H1 (cell line): ENCODE measurements around the gene TASOR2. TPM values are rescaled to one million over a fixed set of nuclear protein-coding genes. Genes with fewer than 3 reads are reported as not detected.
A peak's percentile ranks its signal among the peaks of the same experiment; 100 is the strongest.

ENCODE experiments used
- CTCF ChIA-PET: fragments of 300-600 bp; sonication (Branson Sonifier 250); formaldehyde crosslinking; loops from one replicate; lab custom pipeline; 2021; ENCODE audit not compliant: partially characterized antibody; lab: Charles Lee
- POLR2A ChIA-PET: fragments of 300-600 bp; sonication (Branson Sonifier 250); formaldehyde crosslinking; loops from one replicate; lab custom pipeline; 2021; ENCODE audit warnings: inconsistent platforms; ENCODE audit not compliant: partially characterized antibody; lab: Charles Lee
- DNase-seq, 2 experiments: peaks; one replicate each; pipeline versions ENCODE4 v3.0.0 to v3.0.0-alpha.2; 2010 to 2022; ENCODE audit warnings: low spot score in 2 of 2, low read depth in 1 of 2, mixed read lengths in 1 of 2
- FAIRE-seq: peaks from 2 replicates; lab custom pipeline; 2011; peaks lifted over from hg19 to GRCh38; lab: Jason Lieb, UNC
- H2AFZ ChIP-seq: 2 replicates; pipeline ENCODE4 v1.8.1; 2012; ENCODE audit warnings: low read length, inconsistent platforms
- H2AK5ac ChIP-seq: 2 replicates; pipeline ENCODE4 v1.6.1; 2013; ENCODE audit warnings: low read depth, low read length
- H2BK120ac ChIP-seq: replicated peaks from 2 replicates; pipeline ENCODE3; 2013; ENCODE audit warnings: low read depth, low read length, inconsistent platforms
- H2BK12ac ChIP-seq: 2 replicates; pipeline ENCODE4 v1.6.1; 2013; ENCODE audit warnings: low read depth, low read length
- H2BK15ac ChIP-seq: 2 replicates; pipeline ENCODE4 v1.6.1; 2013; ENCODE audit warnings: low read length
- H2BK20ac ChIP-seq: 2 replicates; pipeline ENCODE4 v1.6.1; 2013; ENCODE audit warnings: low read length
- H2BK5ac ChIP-seq: 2 replicates; pipeline ENCODE4 v1.6.1; 2013; ENCODE audit warnings: low read depth, low read length
- H3K14ac ChIP-seq: 2 replicates; pipeline ENCODE4 v1.6.1; 2013; ENCODE audit warnings: inconsistent platforms; ENCODE audit not compliant: insufficient read length
- H3K18ac ChIP-seq: 2 replicates; pipeline ENCODE4 v1.6.1; 2013; ENCODE audit warnings: low read length; ENCODE audit errors: extremely low read depth
- H3K23ac ChIP-seq: 2 replicates; pipeline ENCODE4 v1.6.1; 2013; ENCODE audit warnings: inconsistent platforms; ENCODE audit not compliant: insufficient read length
- H3K23me2 ChIP-seq: 2 replicates; pipeline ENCODE4 v1.6.1; 2013; ENCODE audit warnings: low read depth, low read length
- H3K27ac ChIP-seq: 2 replicates; pipeline ENCODE4 v1.6.1; 2011; ENCODE audit warnings: low read depth, low read length, inconsistent platforms
- H3K27me3 ChIP-seq, 4 experiments: replicated peaks in 1 of 4; 1 replicate in 1 of 4; 2 replicates in 3 of 4; pipeline versions ENCODE4 v1.6.1 to v1.8.1; 2011 to 2013; ENCODE audit warnings: low read length in 3 of 4, mild to moderate bottlenecking in 3 of 4, inconsistent platforms in 2 of 4, mixed read lengths in 2 of 4, moderate library complexity in 1 of 4; ENCODE audit not compliant: control insufficient read depth in 3 of 4, insufficient read depth in 3 of 4; ENCODE audit errors: extremely low read depth in 1 of 4
- H3K36me3 ChIP-seq, 4 experiments: 2 replicates each; pipeline versions ENCODE4 v1.6.1 to v1.8.1; 2011 to 2013; ENCODE audit warnings: mild to moderate bottlenecking in 4 of 4, low read length in 3 of 4, moderate library complexity in 2 of 4, control low read depth in 1 of 4, inconsistent platforms in 1 of 4; ENCODE audit not compliant: insufficient read depth in 4 of 4, control insufficient read depth in 2 of 4
- H3K4ac ChIP-seq: replicated peaks from 2 replicates; pipeline ENCODE3; 2013; ENCODE audit warnings: low read length, low read depth, mixed read lengths, inconsistent platforms; ENCODE audit not compliant: insufficient read length
- H3K4me1 ChIP-seq, 4 experiments: replicated peaks in 1 of 4; 1 replicate in 1 of 4; 2 replicates in 3 of 4; pipeline versions ENCODE4 v1.6.1 to v1.8.1; 2011 to 2013; ENCODE audit warnings: low read length in 3 of 4, inconsistent platforms in 2 of 4, mixed read lengths in 1 of 4; ENCODE audit not compliant: insufficient read depth in 4 of 4, control insufficient read depth in 3 of 4
- H3K4me2 ChIP-seq, 2 experiments: 2 replicates each; pipeline versions ENCODE4 v1.6.1 to v1.8.1; 2011 to 2013; ENCODE audit warnings: low read depth in 2 of 2, low read length in 2 of 2, control low read depth in 1 of 2, inconsistent platforms in 1 of 2, mild to moderate bottlenecking in 1 of 2; ENCODE audit not compliant: insufficient read depth in 1 of 2
- H3K4me3 ChIP-seq, 4 experiments: fragments of 200-600, 300-600 bp in 1 of 4; sonication (generic), shearing (Covaris generic), sonication (Bioruptor Twin) in 1 of 4; 2 replicates each; pipeline versions ENCODE4 v1.5.1 to v1.8.1; 2011 to 2016; ENCODE audit warnings: low read length in 4 of 4, low read depth in 3 of 4, control low read depth in 2 of 4, inconsistent platforms in 2 of 4, mild to moderate bottlenecking in 2 of 4, mixed read lengths in 1 of 4, moderate library complexity in 1 of 4; ENCODE audit not compliant: insufficient read depth in 2 of 4; ENCODE audit errors: extremely low read depth in 1 of 4
- H3K56ac ChIP-seq: replicated peaks from 2 replicates; pipeline ENCODE3; 2013; ENCODE audit warnings: low read depth, mild to moderate bottlenecking, mixed read lengths, low read length, inconsistent platforms; ENCODE audit not compliant: insufficient read length
- H3K79me1 ChIP-seq: 2 replicates; pipeline ENCODE4 v1.6.1; 2013; ENCODE audit warnings: low read depth, low read length, control low read depth
- H3K79me2 ChIP-seq, 2 experiments: 2 replicates each; pipeline versions ENCODE4 v1.6.1 to v1.8.1; 2012 to 2013; ENCODE audit warnings: low read length in 2 of 2, mild to moderate bottlenecking in 2 of 2, inconsistent platforms in 1 of 2; ENCODE audit not compliant: insufficient read depth in 2 of 2, control insufficient read depth in 1 of 2
- H3K9ac ChIP-seq, 4 experiments: replicated peaks in 1 of 4; 1 replicate in 1 of 4; 2 replicates in 3 of 4; pipeline versions ENCODE4 v1.6.1 to v1.8.1; 2011 to 2013; ENCODE audit warnings: low read depth in 3 of 4, low read length in 3 of 4, control low read depth in 2 of 4, mild to moderate bottlenecking in 2 of 4, moderate library complexity in 2 of 4, inconsistent platforms in 1 of 4; ENCODE audit errors: extremely low read depth in 1 of 4
- H3K9me3 ChIP-seq, 2 experiments: 2 replicates each; pipeline versions ENCODE4 v1.6.1 to v1.8.1; 2012 to 2013; ENCODE audit warnings: mild to moderate bottlenecking in 2 of 2, moderate library complexity in 2 of 2, control low read depth in 1 of 2, inconsistent platforms in 1 of 2, low read depth in 1 of 2, low read length in 1 of 2, mixed read lengths in 1 of 2; ENCODE audit not compliant: insufficient read depth in 2 of 2
- H4K20me1 ChIP-seq, 2 experiments: replicated peaks in 1 of 2; 2 replicates each; pipeline versions ENCODE3 to v1.8.1; 2011 to 2013; ENCODE audit warnings: inconsistent platforms in 2 of 2, low read length in 2 of 2, mild to moderate bottlenecking in 1 of 2; ENCODE audit not compliant: insufficient read depth in 2 of 2, control insufficient read depth in 1 of 2
- H4K5ac ChIP-seq: 2 replicates; pipeline ENCODE4 v1.6.1; 2013; ENCODE audit warnings: low read length, low read depth, mixed read lengths, inconsistent platforms; ENCODE audit not compliant: insufficient read length
- H4K8ac ChIP-seq: 2 replicates; pipeline ENCODE4 v1.8.0; 2013; ENCODE audit warnings: mild to moderate bottlenecking, moderate library complexity, low read length, inconsistent platforms; ENCODE audit not compliant: insufficient read depth; ENCODE audit errors: extremely low read depth
- H4K91ac ChIP-seq: replicated peaks from 2 replicates; pipeline ENCODE3; 2013; ENCODE audit warnings: low read length, mixed read lengths, inconsistent platforms; ENCODE audit not compliant: insufficient read length
- ASH2L ChIP-seq: fragments of 200-600, 300-600 bp; sonication (generic); IDR thresholded peaks from one replicate; pipeline ENCODE4 v1.7.1; 2017; ENCODE audit warnings: low read length
- BRCA1 ChIP-seq: IDR thresholded peaks from 2 replicates; pipeline ENCODE4 v1.6.1; 2012; ENCODE audit warnings: low read depth, low read length, improper control_type of control experiment
- CHD2 ChIP-seq: IDR thresholded peaks from 2 replicates; pipeline ENCODE4 v1.6.1; 2012; ENCODE audit warnings: low read length, improper control_type of control experiment
- EP300 ChIP-seq, 2 experiments: IDR thresholded peaks; 1 replicate in 1 of 2; 2 replicates in 1 of 2; pipeline ENCODE4 v1.6.1; 2011 to 2012; ENCODE audit warnings: low read depth in 2 of 2, low read length in 2 of 2, mild to moderate bottlenecking in 2 of 2, borderline replicate concordance in 1 of 2, inconsistent platforms in 1 of 2, moderate library complexity in 1 of 2
- FOSL1 ChIP-seq: IDR thresholded peaks from 2 replicates; pipeline ENCODE4 v1.6.1; 2011; ENCODE audit warnings: mild to moderate bottlenecking, low read depth, low read length, moderate library complexity; ENCODE audit not compliant: insufficient read depth
- KDM4A ChIP-seq: IDR thresholded peaks from one replicate; pipeline ENCODE4 v1.7.1; 2012; ENCODE audit warnings: low read depth, mild to moderate bottlenecking, moderate library complexity, low read length, inconsistent platforms; ENCODE audit not compliant: severe bottlenecking
- POLR2AphosphoS5 ChIP-seq: IDR thresholded peaks from 2 replicates; pipeline ENCODE4 v1.6.1; 2011; ENCODE audit warnings: low read depth, low read length
- SAP30 ChIP-seq: fragments of 300-600 bp; sonication (generic); IDR thresholded peaks from 2 replicates; pipeline ENCODE4 v1.7.1; 2012; ENCODE audit warnings: low read length, moderate library complexity, mild to moderate bottlenecking, inconsistent platforms; ENCODE audit not compliant: insufficient read depth, insufficient replicate concordance
- TAF1 ChIP-seq: IDR thresholded peaks from 2 replicates; pipeline ENCODE4 v1.6.1; 2011; ENCODE audit warnings: mild to moderate bottlenecking, low read depth, low read length
- TAF7 ChIP-seq: optimal IDR thresholded peaks from 2 replicates; pipeline ENCODE3; 2011; ENCODE audit warnings: low read depth, mild to moderate bottlenecking, inconsistent platforms, low read length, moderate library complexity, borderline replicate concordance
- TBP ChIP-seq: IDR thresholded peaks from 2 replicates; pipeline ENCODE4 v1.6.1; 2011; ENCODE audit warnings: low read depth, low read length, improper control_type of control experiment
- WGBS, 2 experiments: shearing (Covaris generic) in 1 of 2; methylation state at CpG; one replicate each; pipeline versions ENCODE4 v1.1.6 to v1.1.7; 2013 to 2015; ENCODE audit warnings: low lambda C conversion rate in 2 of 2, mixed read lengths in 2 of 2, inconsistent platforms in 1 of 2, low coverage in 1 of 2, missing lambda C conversion rate in 1 of 2; ENCODE audit not compliant: insufficient replicate concordance in 2 of 2, insufficient coverage in 1 of 2, insufficient read length in 1 of 2; ENCODE audit errors: extremely low coverage in 1 of 2, missing lambda C conversion rate in 1 of 2; 5-methylcytosine and 5-hydroxymethylcytosine counted together
- polyA plus RNA-seq, 7 experiments: library from polyadenylated mRNA; depleted of rRNA in 3 of 7; stranded (reverse) in 5 of 7; unstranded in 2 of 7; fragments of >200 nt in 5 of 7; fragments of 200-250 nt in 2 of 7; gene quantifications; 1 replicate in 5 of 7; 2 replicates in 1 of 7; 4 replicates in 1 of 7; pipeline versions ENCODE4 v1.2.1 to v1.2.3, GENCODE V29; 2011 to 2013; ENCODE audit warnings: missing spikeins in 2 of 7, mixed read lengths in 2 of 7
- total RNA-seq: library from RNA; stranded (reverse); fragmentation: NEBNext Ultra II Directional; extraction: Animal tissue kit (Norgen Biotek cat#: 25700); gene quantifications from 2 replicates; pipeline ENCODE4 v1.2.1, GENCODE V29; 2021

Gene TASOR2
- total and polyA plus RNA-seq, 2 of the 8 experiments (the other 6 are each of a cell fraction or from before 2014, with no cell fraction given) = 13.1 to 74.9 TPM

- ChIA-PET POLR2A (interaction anchor here (1.4 to 2.8 kb wide), 2 partner anchors 12 to 40 kb away, joined by 4 to 16 read pairs; no protein-coding TSS in a partner anchor), CTCF (interaction anchor here (1.5 to 1.6 kb wide), 2 partner anchors 11 to 43 kb away, joined by 3 to 4 read pairs; no protein-coding TSS in a partner anchor)
- Histone ChIP-seq H3K4me2 (peak within 1 kb of the TSS; percentile 95 to 100), H3K79me2 (peaks cover 0 to 20% of the 10 kb centered on the region in 2 experiments; a peak in 2 of 4 replicates), H3K56ac (peak within 1 kb of the TSS; percentile 37), H3K9me3 (no peaks in the 10 kb centered on the region), H2AK5ac (no peak within 1 kb of the TSS), H2BK5ac (no peak within 1 kb of the TSS; the same call in 1 of the 2 replicates), H3K23me2 (peaks cover 5% of the 10 kb centered on the region), H3K18ac (peak within 1 kb of the TSS; percentile 68), H3K79me1 (no peaks in the 10 kb centered on the region), H3K27ac (no peak within 1 kb of the TSS; the same call in 1 of the 2 replicates), H4K8ac (peak within 1 kb of the TSS; percentile 89), H2BK12ac (no peak within 1 kb of the TSS), H4K91ac (no peak within 1 kb of the TSS), H2BK120ac (peak within 1 kb of the TSS; percentile 10), H3K36me3 (no peaks in the 10 kb centered on the region), H3K4me1 (peaks cover 2 to 14% (median 12%) of the 10 kb centered on the region in 4 experiments), H2AFZ (peak within 1 kb of the TSS; percentile 100), H3K4me3 (peak within 1 kb of the TSS; percentile 75 to 97 (median 82)), H3K23ac (peak within 1 kb of the TSS; percentile 5), H3K14ac (no peak within 1 kb of the TSS), H2BK15ac (no peak within 1 kb of the TSS; the same call in 1 of the 2 replicates), H3K4ac (no peak within 1 kb of the TSS), H3K27me3 (0 out of 7 replicates have a peak, but pooled peaks cover 0 to 4% (median 1%) of the 10 kb centered on the region in 4 experiments), H3K9ac (peak within 1 kb of the TSS; percentile 60 to 91 (median 74)), H4K20me1 (peaks cover 5 to 6% of the 10 kb centered on the region in 2 experiments), H4K5ac (peak within 1 kb of the TSS; percentile 38), H2BK20ac (no peak within 1 kb of the TSS)
- FAIRE-seq = no peak
- 2% methylated on average over 92 of the region's 112 CpGs; no CpG with 5 or more reads in 1 of the 2 experiments for WGBS, 2 experiments
- DNase-seq = peak in 1 of 2 experiments; percentile 82
- peak; percentile 75 for TF ChIP-seq TAF1
- no peak for TF ChIP-seq FOSL1
- TF ChIP-seq TAF7 = peak; percentile 63
- TF ChIP-seq TBP = peak; percentile 16; the same call in 1 of the 2 replicates
- peak; percentile 76 for TF ChIP-seq KDM4A
- peak; percentile 69; the same call in 1 of the 2 replicates for TF ChIP-seq CHD2
- TF ChIP-seq ASH2L = peak; percentile 64
- 0 out of 2 replicates have a peak, but pooled peaks have one; percentile 42 for TF ChIP-seq POLR2AphosphoS5
- no peak for TF ChIP-seq EP300 (IDR thresholded peaks at IDR 0.05; ENCODE audit: borderline replicate concordance in 1 of 2, low read depth in 2 of 2, low read length in 2 of 2)
- TF ChIP-seq BRCA1 = no peak
- TF ChIP-seq SAP30 = no peak
Observed at GRCh38 chr10:5666008-5666840, 18.4 kb upstream of the TASOR2 start, which contains the start of gene ASB13. Gene ASB13 (minus strand): TSS chr10:5666595. CDS start chr10:5666551, 44 bp downstream.
